ENCODE data around the gene MT1E. TPM values are rescaled to one million over a fixed set of nuclear protein-coding genes. Genes with fewer than 3 reads are reported as not detected.

Gene MT1E
- total RNA-seq, 1 experiment from 2014 or later, result 50.6 TPM

- Histone ChIP-seq H3K4me3 (ENCODE audit: low read depth, low read length, poor library complexity, severe bottlenecking) (no peak overlapping the region), H3K27ac (ENCODE audit: low read depth, low read length, poor library complexity, severe bottlenecking) (no peak overlapping the region), H3K4me1 (ENCODE audit: insufficient read depth, low read length, poor library complexity, severe bottlenecking) (no peaks in the 10 kb centered on the region), H3K9me3 (ENCODE audit: low read depth, low read length, poor library complexity, severe bottlenecking) (no peaks in the 10 kb centered on the region), H3K36me3 (ENCODE audit: insufficient read depth, low read length, poor library complexity, severe bottlenecking) (no peaks in the 10 kb centered on the region), H3K27me3 (replicated peaks; ENCODE audit: insufficient read depth, low read depth, low read length, poor library complexity) (peaks cover 15% of the 10 kb centered on the region)
- intact Hi-C loops (cut with micrococcal nuclease; ENCODE audit: unreplicated experiment), result no loop called here
- no TSS peak for BruUV-seq (replicated peaks)
- DNase-seq (ENCODE audit: low spot score), result no peak
- ChIA-PET CTCF (no interaction called here), POLR2A (ENCODE audit: low non-redundant PET) (no interaction called here)
- TF ChIP-seq EZH2 (IDR thresholded peaks at IDR 0.05; ENCODE audit: borderline replicate concordance, low read depth, low read length, poor library complexity, severe bottlenecking), result no peak
- no peak for TF ChIP-seq CTCF (conservative IDR thresholded peaks at IDR 0.05; ENCODE audit: low read depth, low read length)
These were observed 22.3 kb downstream of the MT1E start for GRCh38 chr16:56647641-56648431.

GRCh38 chr16:56649271-56649670, 23.7 kb downstream of the MT1E start:
- no peaks in the 10 kb centered on the region for H3K4me1 ChIP-seq (ENCODE audit: insufficient read depth, low read length, poor library complexity, severe bottlenecking)
- no peak for DNase-seq (ENCODE audit: low spot score)
- intact Hi-C loops (cut with micrococcal nuclease; ENCODE audit: unreplicated experiment), result no loop called here
- ChIA-PET CTCF (no interaction called here), POLR2A (ENCODE audit: low non-redundant PET) (no interaction called here)
- no peaks in the 10 kb centered on the region for H3K36me3 ChIP-seq (ENCODE audit: insufficient read depth, low read length, poor library complexity, severe bottlenecking)
- no TSS peak for BruUV-seq (replicated peaks)
- H3K9me3 ChIP-seq (ENCODE audit: low read depth, low read length, poor library complexity, severe bottlenecking), result no peaks in the 10 kb centered on the region
- no peak overlapping the region for H3K27ac ChIP-seq (ENCODE audit: low read depth, low read length, poor library complexity, severe bottlenecking)
- TF ChIP-seq CTCF (conservative IDR thresholded peaks at IDR 0.05; ENCODE audit: low read depth, low read length) (no peak), EZH2 (IDR thresholded peaks at IDR 0.05; ENCODE audit: borderline replicate concordance, low read depth, low read length, poor library complexity, severe bottlenecking) (no peak)
- H3K27me3 ChIP-seq (replicated peaks; ENCODE audit: insufficient read depth, low read depth, low read length, poor library complexity), result peaks cover 3% of the 10 kb centered on the region
- no peak overlapping the region for H3K4me3 ChIP-seq (ENCODE audit: low read depth, low read length, poor library complexity, severe bottlenecking)

DNA sequence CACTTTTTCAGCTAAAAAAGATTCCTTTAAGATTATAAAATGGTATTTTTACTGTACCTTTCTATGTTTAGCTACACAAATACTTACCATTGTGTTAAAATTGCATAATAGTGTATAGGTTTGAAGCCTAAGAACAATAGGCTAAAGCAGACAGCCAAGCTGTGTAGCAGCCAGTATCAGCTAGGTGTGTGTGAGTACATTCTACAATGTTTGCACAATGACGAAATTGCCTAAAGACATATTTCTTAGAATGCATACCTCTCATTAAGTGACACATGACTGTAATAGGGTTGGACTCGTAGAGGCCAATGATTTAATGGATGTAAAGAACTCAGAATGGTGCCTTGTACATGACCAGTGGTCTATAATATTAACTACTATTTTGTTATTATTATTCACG, 24.2 kb downstream of the MT1E start:
- Histone ChIP-seq H3K9me3 (ENCODE audit: low read depth, low read length, poor library complexity, severe bottlenecking) (no peaks in the 10 kb centered on the region), H3K4me3 (ENCODE audit: low read depth, low read length, poor library complexity, severe bottlenecking) (no peak overlapping the region), H3K27me3 (replicated peaks; ENCODE audit: insufficient read depth, low read depth, low read length, poor library complexity) (peaks cover 3% of the 10 kb centered on the region), H3K4me1 (ENCODE audit: insufficient read depth, low read length, poor library complexity, severe bottlenecking) (no peaks in the 10 kb centered on the region), H3K27ac (ENCODE audit: low read depth, low read length, poor library complexity, severe bottlenecking) (no peak overlapping the region), H3K36me3 (ENCODE audit: insufficient read depth, low read length, poor library complexity, severe bottlenecking) (no peaks in the 10 kb centered on the region)
- ChIA-PET POLR2A (ENCODE audit: low non-redundant PET) (no interaction called here), CTCF (no interaction called here)
- DNase-seq (ENCODE audit: low spot score), result no peak
- intact Hi-C loops (cut with micrococcal nuclease; ENCODE audit: unreplicated experiment), result no loop called here
- TF ChIP-seq EZH2 (IDR thresholded peaks at IDR 0.05; ENCODE audit: borderline replicate concordance, low read depth, low read length, poor library complexity, severe bottlenecking), result no peak
- no peak for TF ChIP-seq CTCF (conservative IDR thresholded peaks at IDR 0.05; ENCODE audit: low read depth, low read length)
- no TSS peak for BruUV-seq (replicated peaks)
